AG04449 (cell line): ENCODE results near the gene DOCK10.

Source experiments
- CTCF ChIA-PET: fragments of 350-600 bp; formaldehyde crosslinking; extraction: SDS; loops from one replicate; lab custom pipeline; 2021; ENCODE audit warnings: antibody characterized with exemption; lab: Yijun Ruan, JAX
- POLR2A ChIA-PET: fragments of 400-600, 350-600 bp; formaldehyde crosslinking; extraction: SDS; loops from one replicate; lab custom pipeline; 2020; ENCODE audit warnings: antibody characterized with exemption, inconsistent platforms; lab: Yijun Ruan, JAX
- DNase-seq: peaks from one replicate; pipeline ENCODE4 v3.0.0-alpha.2; 2010; ENCODE audit warnings: low read depth, low spot score
- H3K4me3 ChIP-seq: 2 replicates; pipeline ENCODE4 v1.5.1; 2011; ENCODE audit warnings: low read depth, mild to moderate bottlenecking, control low read depth, low read length
- CTCF ChIP-seq: IDR thresholded peaks from one replicate; pipeline ENCODE4 v1.5.1; 2011; ENCODE audit warnings: mild to moderate bottlenecking, moderate library complexity, low read length, control low read depth, inconsistent platforms; ENCODE audit not compliant: insufficient read depth; ENCODE audit errors: missing control alignments

DOCK10 gene

GRCh38 chr2:225009768-225010167 is 32.5 kb downstream of the DOCK10 start:
- POLR2A ChIA-PET, result no interaction called here
- no peak overlapping the region for H3K4me3 ChIP-seq
- TF ChIP-seq CTCF, result no peak
- no peak for DNase-seq
- CTCF ChIA-PET, result interaction anchor here (0.7 to 1.8 kb wide), 10 partner anchors 8 to 273 kb away, joined by 3 to 9 read pairs (median 3); no protein-coding TSS in a partner anchor

GRCh38 chr2:225008935-225009334 is 33.3 kb downstream of the DOCK10 start:
- ChIA-PET CTCF (interaction anchor here (0.9 to 1.4 kb wide), 9 partner anchors 9 to 274 kb away, joined by 3 to 5 read pairs (median 3); no protein-coding TSS in a partner anchor), POLR2A (no interaction called here)
- peak; percentile 13 for TF ChIP-seq CTCF
- no peak overlapping the region for H3K4me3 ChIP-seq
- DNase-seq, result no peak

- DNase-seq, result no peak
- POLR2A ChIA-PET, result no interaction called here
- CTCF ChIA-PET, result interaction anchor here (1.0 to 1.4 kb wide), 7 partner anchors 9 to 274 kb away, joined by 3 to 5 read pairs (median 3); no protein-coding TSS in a partner anchor
- TF ChIP-seq CTCF, result no peak
- H3K4me3 ChIP-seq, result no peak overlapping the region
Observed at GRCh38 chr2:225008179-225008856, 34.0 kb downstream of the DOCK10 start.

GRCh38 chr2:225006730-225007129 is 35.5 kb downstream of the DOCK10 start:
- TF ChIP-seq CTCF, result no peak
- no peak for DNase-seq
- no peak overlapping the region for H3K4me3 ChIP-seq
- CTCF ChIA-PET, result interaction anchor here (8.5 kb wide), 1 partner anchor 19 kb away, joined by 136 read pairs; no protein-coding TSS in a partner anchor
- POLR2A ChIA-PET, result no interaction called here

- DNase-seq, result no peak
- CTCF ChIA-PET, result interaction anchor here (0.8 to 8.5 kb wide), 3 partner anchors 12 to 211 kb away, joined by 3 to 136 read pairs (median 3); no protein-coding TSS in a partner anchor
- TF ChIP-seq CTCF, result no peak
- POLR2A ChIA-PET, result interaction anchor here (0.5 kb wide), 1 partner anchor 1868 kb away, joined by 3 read pairs; no protein-coding TSS in a partner anchor
- H3K4me3 ChIP-seq, result no peak overlapping the region
Observed at GRCh38 chr2:225004597-225004996, 37.7 kb downstream of the DOCK10 start.

GRCh38 chr2:225002656-225003045 is 39.6 kb downstream of the DOCK10 start:
- POLR2A ChIA-PET, result no interaction called here
- CTCF ChIA-PET, result interaction anchor here (0.6 to 8.5 kb wide), 28 partner anchors 8 to 240 kb away, joined by 3 to 136 read pairs (median 4); partner anchors contain the start of gene DOCK10
- H3K4me3 ChIP-seq, result no peak overlapping the region
- TF ChIP-seq CTCF, result no peak
- no peak for DNase-seq
